H9 (cell line): ENCODE data around the gene ERP44. TPM values are rescaled to one million over a fixed set of nuclear protein-coding genes. Genes with fewer than 3 reads are reported as not detected.

ENCODE experiments used
- DNase-seq: peaks from one replicate; pipeline ENCODE4 v3.0.0-alpha.2; 2017
- H2AFZ ChIP-seq: one replicate; pipeline ENCODE4 v1.6.1; 2013; ENCODE audit warnings: mild to moderate bottlenecking, low read length, control low read depth, moderate library complexity
- H2AK5ac ChIP-seq: 2 replicates; pipeline ENCODE4 v1.6.1; 2013; ENCODE audit warnings: low read length, control low read depth, mixed read lengths; ENCODE audit not compliant: insufficient read length
- H2BK120ac ChIP-seq: one replicate; pipeline ENCODE4 v1.6.1; 2013; ENCODE audit warnings: low read depth, mild to moderate bottlenecking, low read length, control low read depth, inconsistent platforms; ENCODE audit not compliant: poor library complexity, severe bottlenecking
- H2BK12ac ChIP-seq: 2 replicates; pipeline ENCODE4 v1.6.1; 2013; ENCODE audit warnings: low read length, control low read depth, mixed read lengths, low read depth; ENCODE audit not compliant: insufficient read length
- H2BK15ac ChIP-seq: 2 replicates; pipeline ENCODE4 v1.6.1; 2013; ENCODE audit warnings: low read depth, low read length, control low read depth
- H2BK20ac ChIP-seq: one replicate; pipeline ENCODE4 v1.6.1; 2013; ENCODE audit warnings: low read depth, mild to moderate bottlenecking, low read length, control low read depth, inconsistent platforms; ENCODE audit not compliant: poor library complexity, severe bottlenecking
- H2BK5ac ChIP-seq: 2 replicates; pipeline ENCODE4 v1.6.1; 2013; ENCODE audit warnings: low read length, control low read depth, mixed read lengths; ENCODE audit not compliant: insufficient read length
- H3K14ac ChIP-seq: 2 replicates; pipeline ENCODE4 v1.6.1; 2013; ENCODE audit warnings: low read length, control low read depth; ENCODE audit not compliant: insufficient read depth
- H3K18ac ChIP-seq: 2 replicates; pipeline ENCODE4 v1.6.1; 2013; ENCODE audit warnings: low read depth, mild to moderate bottlenecking, mixed read lengths, low read length, control low read depth; ENCODE audit not compliant: insufficient read length
- H3K23ac ChIP-seq: 2 replicates; pipeline ENCODE4 v1.6.1; 2013; ENCODE audit warnings: low read length, control low read depth, mixed read lengths, low read depth; ENCODE audit not compliant: insufficient read length
- H3K23me2 ChIP-seq: 2 replicates; pipeline ENCODE4 v1.6.1; 2013; ENCODE audit warnings: low read depth, mild to moderate bottlenecking, mixed read lengths, low read length, control low read depth; ENCODE audit not compliant: insufficient read length, poor library complexity, severe bottlenecking
- H3K27ac ChIP-seq: 2 replicates; pipeline ENCODE4 v1.5.1; 2013; ENCODE audit warnings: low read length, control low read depth, mixed read lengths, low read depth; ENCODE audit not compliant: insufficient read length
- H3K27me3 ChIP-seq: 2 replicates; pipeline ENCODE4 v1.6.1; 2013; ENCODE audit warnings: low read length, control low read depth, inconsistent platforms; ENCODE audit not compliant: insufficient read depth
- H3K4ac ChIP-seq: 2 replicates; pipeline ENCODE4 v1.6.1; 2013; ENCODE audit warnings: low read depth, mild to moderate bottlenecking, control low read depth, inconsistent platforms, low read length, moderate library complexity
- H3K4me1 ChIP-seq: 2 replicates; pipeline ENCODE4 v1.6.1; 2013; ENCODE audit warnings: low read length, control low read depth, inconsistent platforms; ENCODE audit not compliant: insufficient read depth
- H3K4me2 ChIP-seq: 2 replicates; pipeline ENCODE4 v1.6.1; 2013; ENCODE audit warnings: low read length, control low read depth, mixed read lengths; ENCODE audit not compliant: insufficient read length, insufficient read depth
- H3K56ac ChIP-seq: 2 replicates; pipeline ENCODE4 v1.6.1; 2013; ENCODE audit warnings: low read depth, mild to moderate bottlenecking, mixed read lengths, low read length, control low read depth; ENCODE audit not compliant: insufficient read length
- H3K79me1 ChIP-seq: 2 replicates; pipeline ENCODE4 v1.6.1; 2013; ENCODE audit warnings: low read depth, mild to moderate bottlenecking, moderate library complexity, low read length, control low read depth, inconsistent platforms; ENCODE audit not compliant: insufficient read depth, poor library complexity, severe bottlenecking
- H3K79me2 ChIP-seq: 2 replicates; pipeline ENCODE4 v1.6.1; 2013; ENCODE audit warnings: low read length, control low read depth, inconsistent platforms; ENCODE audit not compliant: insufficient read depth
- H3K9ac ChIP-seq: 2 replicates; pipeline ENCODE4 v1.6.1; 2013; ENCODE audit warnings: low read length, control low read depth, mixed read lengths; ENCODE audit not compliant: insufficient read length; ENCODE audit errors: extremely low read depth
- H3K9me3 ChIP-seq: one replicate; pipeline ENCODE4 v1.6.1; 2013; ENCODE audit warnings: low read depth, low read length, inconsistent platforms; ENCODE audit not compliant: control insufficient read depth
- H3T11ph ChIP-seq: one replicate; pipeline ENCODE4 v1.6.1; 2013; ENCODE audit warnings: mild to moderate bottlenecking, low read length, control low read depth, inconsistent platforms
- H4K20me1 ChIP-seq: one replicate; pipeline ENCODE4 v1.6.1; 2013; ENCODE audit not compliant: control insufficient read depth, insufficient read length, insufficient read depth
- H4K5ac ChIP-seq: 2 replicates; pipeline ENCODE4 v1.6.1; 2013; ENCODE audit warnings: low read depth, mild to moderate bottlenecking, mixed read lengths, low read length, control low read depth; ENCODE audit not compliant: insufficient read length
- H4K8ac ChIP-seq: replicated peaks from 2 replicates; pipeline ENCODE4 v1.6.1; 2013; ENCODE audit warnings: low read length, control low read depth, mixed read lengths, low read depth; ENCODE audit not compliant: insufficient read length
- H4K91ac ChIP-seq: 2 replicates; pipeline ENCODE4 v1.6.1; 2013; ENCODE audit warnings: low read depth, mild to moderate bottlenecking, moderate library complexity, mixed read lengths, low read length, control low read depth; ENCODE audit not compliant: insufficient read length
- H3K27ac Mint-ChIP-seq, 3 experiments: 2 replicates in 2 of 3; 3 replicates in 1 of 3; pipeline ENCODE4 v1.8.0; 2020 to 2021; ENCODE audit warnings: mixed read lengths in 3 of 3, mild to moderate bottlenecking in 1 of 3, moderate library complexity in 1 of 3
- H3K27me3 Mint-ChIP-seq: 2 replicates; pipeline ENCODE4 v1.8.0; 2021; ENCODE audit warnings: low read depth, mild to moderate bottlenecking, moderate library complexity, mixed read lengths
- H3K36me3 Mint-ChIP-seq, 3 experiments: 2 replicates in 2 of 3; 3 replicates in 1 of 3; pipeline ENCODE4 v1.8.0; 2020 to 2021; ENCODE audit warnings: low read depth in 3 of 3, mixed read lengths in 3 of 3; ENCODE audit not compliant: insufficient read depth in 1 of 3
- H3K4me1 Mint-ChIP-seq, 2 experiments: 2 replicates each; pipeline ENCODE4 v1.8.0; 2020; ENCODE audit warnings: mixed read lengths in 2 of 2
- H3K4me3 Mint-ChIP-seq, 2 experiments: 2 replicates in 1 of 2; 3 replicates in 1 of 2; pipeline ENCODE4 v1.8.0; 2020 to 2021; ENCODE audit warnings: mild to moderate bottlenecking in 2 of 2, mixed read lengths in 2 of 2, moderate library complexity in 1 of 2
- H3K9me3 Mint-ChIP-seq, 2 experiments: 2 replicates in 1 of 2; 3 replicates in 1 of 2; pipeline ENCODE4 v1.8.0; 2020; ENCODE audit warnings: mild to moderate bottlenecking in 2 of 2, mixed read lengths in 2 of 2, moderate library complexity in 1 of 2
- CTCF ChIP-seq: fragments of 200-600 bp; sonication (generic); conservative IDR thresholded peaks from 3 replicates; pipeline ENCODE4 v1.8.0; 2021; ENCODE audit warnings: antibody characterized with exemption, mild to moderate bottlenecking
- WGBS: extraction: QIAGEN DNeasy Blood & Tissue Kit; methylation state at CpG from one replicate; pipeline ENCODE4 v1.1.7; 2013; ENCODE audit warnings: missing lambda C conversion rate, low lambda C conversion rate, mixed read lengths; ENCODE audit not compliant: insufficient read length; ENCODE audit errors: extremely low coverage; 5-methylcytosine and 5-hydroxymethylcytosine counted together
- total RNA-seq: library from RNA; stranded (reverse); gene quantifications from 2 replicates; pipeline ENCODE4 v1.2.1, GENCODE V29; 2021

The ERP44 gene
- total RNA-seq, 1 experiment from 2014 or later = 15.4 TPM

DNA sequence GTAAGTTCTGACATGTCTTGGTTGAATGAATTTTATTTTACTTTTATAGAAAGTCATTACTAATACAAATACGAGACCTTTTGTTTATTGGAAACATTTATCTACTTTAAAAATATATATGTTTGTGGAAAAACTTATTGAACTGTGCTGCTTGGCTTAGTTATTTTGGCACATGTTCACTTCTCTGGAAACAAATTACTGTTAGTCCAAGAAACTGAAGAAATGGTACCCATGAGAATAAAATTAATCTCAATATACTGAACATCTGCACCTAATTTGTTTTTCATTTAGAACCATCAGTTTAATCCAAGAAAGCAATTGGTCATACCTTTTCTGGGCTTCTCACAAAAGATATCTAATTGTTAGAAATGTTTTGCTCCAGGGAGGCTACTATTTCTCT is 32.4 kb upstream of the ERP44 start:
- H3K4me1 Mint-ChIP-seq = peaks cover 0 to 3% of the 10 kb centered on the region in 2 experiments; a peak in 2 of 4 replicates
- Histone ChIP-seq H3K27me3 (no peaks in the 10 kb centered on the region; the same call in 1 of the 2 replicates), H3K79me2 (no peaks in the 10 kb centered on the region), H3K14ac (no peak overlapping the region), H3K23me2 (no peaks in the 10 kb centered on the region), H2BK20ac (no peak overlapping the region), H3K56ac (no peak overlapping the region), H3K4ac (no peak overlapping the region), H2BK120ac (no peak overlapping the region), H2AK5ac (no peak overlapping the region), H3T11ph (no peak overlapping the region), H4K91ac (no peak overlapping the region), H2BK15ac (no peak overlapping the region), H2AFZ (no peak overlapping the region), H3K79me1 (no peaks in the 10 kb centered on the region), H2BK5ac (no peak overlapping the region), H3K23ac (no peak overlapping the region), H3K4me1 (no peaks in the 10 kb centered on the region), H2BK12ac (no peak overlapping the region), H3K9ac (no peak overlapping the region), H4K8ac (no peak overlapping the region), H3K4me2 (no peak overlapping the region), H3K18ac (no peak overlapping the region), H3K9me3 (no peaks in the 10 kb centered on the region), H4K5ac (no peak overlapping the region), H3K27ac (no peak overlapping the region), H4K20me1 (no peaks in the 10 kb centered on the region)
- H3K27ac Mint-ChIP-seq = no peak overlapping the region
- no peaks in the 10 kb centered on the region for H3K27me3 Mint-ChIP-seq
- no peak for DNase-seq
- no peaks in the 10 kb centered on the region for H3K9me3 Mint-ChIP-seq
- H3K4me3 Mint-ChIP-seq = no peak overlapping the region
- peaks cover 0 to 14% (median 7%) of the 10 kb centered on the region in 3 experiments; a peak in 3 of 7 replicates for H3K36me3 Mint-ChIP-seq
- TF ChIP-seq CTCF = no peak
- no CpG with 5 or more reads among the region's 1 CpG for WGBS
